Ammon's horn (tissue), 1 donor: Measurements from ENCODE around the gene ACOT7.

Experiments used
- DNase-seq: peaks from one replicate; pipeline ENCODE4 v3.0.0-alpha.2; 2016; ENCODE audit warnings: low spot score

The ACOT7 gene

DNA sequence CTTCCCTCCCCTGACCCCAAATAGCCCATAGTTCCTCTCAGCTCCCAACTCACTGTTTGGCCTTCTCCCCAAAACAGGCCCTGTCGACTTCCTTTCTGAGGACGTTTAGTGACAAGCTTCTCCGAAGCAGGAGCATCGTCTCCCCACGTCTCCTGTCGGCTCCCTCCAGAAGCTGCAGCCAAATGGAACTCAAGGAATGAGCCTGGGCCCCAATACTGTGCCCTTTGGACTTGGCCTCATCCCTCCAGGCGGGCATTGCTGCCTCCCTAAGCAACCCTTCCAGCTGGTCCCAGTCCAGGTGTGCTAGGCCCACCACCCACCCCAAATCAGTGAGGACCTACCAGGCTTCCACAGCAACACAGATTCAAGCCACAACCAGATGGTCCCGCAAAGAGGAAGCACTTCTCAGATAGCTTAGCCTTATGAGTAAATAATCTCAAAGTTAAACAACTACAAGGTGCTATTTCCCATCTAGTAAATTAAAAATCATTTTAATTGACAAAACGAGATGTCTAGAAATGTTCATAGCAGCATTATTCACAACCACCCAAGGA lies 33.0 kb downstream of the ACOT7 start:
- peak; percentile 2 for DNase-seq

GRCh38 chr1:6360117-6360496 lies 33.5 kb downstream of the ACOT7 start:
- no peak for DNase-seq

- no peak for DNase-seq
Observed at GRCh38 chr1:6359216-6360116, 34.1 kb downstream of the ACOT7 start.

DNA sequence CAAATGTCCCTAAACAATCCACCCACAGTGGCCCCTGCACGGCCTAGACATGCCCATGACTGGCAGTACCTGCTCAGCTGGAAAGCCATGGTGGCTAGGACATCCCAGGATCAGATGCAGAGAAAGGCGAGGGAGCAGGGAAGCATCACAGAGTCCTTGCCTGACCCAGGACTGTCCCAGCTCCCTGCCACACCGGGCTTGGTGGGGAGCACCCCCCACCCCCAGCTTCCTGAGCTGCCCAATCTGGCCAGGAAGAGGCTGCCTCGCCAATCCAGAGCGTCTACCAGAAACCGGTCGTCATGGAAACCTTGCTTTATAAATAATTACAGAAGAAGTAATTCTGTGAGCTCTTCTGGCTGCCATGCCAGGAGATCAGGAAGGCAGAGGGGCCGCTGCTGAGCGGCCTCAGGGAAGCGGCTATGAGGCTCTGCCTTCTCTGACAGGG lies 34.8 kb downstream of the ACOT7 start:
- peak; percentile 47 for DNase-seq

DNA sequence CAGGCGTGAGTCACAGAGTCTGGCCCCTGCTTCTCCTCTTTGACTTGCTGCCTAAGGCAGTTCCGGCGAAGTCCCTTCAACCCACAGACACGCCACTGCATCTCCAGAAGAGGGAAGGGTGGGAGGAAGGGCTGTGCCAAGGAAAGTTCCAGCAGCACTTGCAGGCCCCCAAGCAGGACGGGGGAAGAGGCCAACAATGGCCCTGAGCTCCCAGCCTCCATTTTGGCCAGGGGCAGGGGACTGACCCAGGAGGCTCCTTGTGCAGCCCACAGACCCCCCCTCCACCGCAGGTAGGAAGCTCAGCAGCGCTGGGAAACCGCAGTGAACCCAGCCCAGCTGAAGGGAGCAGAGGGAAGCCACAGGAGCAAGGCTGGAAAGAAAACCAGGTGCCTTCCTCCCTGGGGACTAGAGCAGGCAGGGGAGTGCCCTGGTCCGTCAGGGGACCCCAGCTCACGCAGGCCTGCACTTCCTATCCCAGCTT lies 35.4 kb downstream of the ACOT7 start:
- DNase-seq: peak; percentile 2

- no peak for DNase-seq
Observed at GRCh38 chr1:6357243-6357936, 36.2 kb downstream of the ACOT7 start.

GRCh38 chr1:6355621-6356020 lies 37.9 kb downstream of the ACOT7 start:
- no peak for DNase-seq

GRCh38 chr1:6354659-6355317 lies 38.8 kb downstream of the ACOT7 start:
- no peak for DNase-seq

DNA sequence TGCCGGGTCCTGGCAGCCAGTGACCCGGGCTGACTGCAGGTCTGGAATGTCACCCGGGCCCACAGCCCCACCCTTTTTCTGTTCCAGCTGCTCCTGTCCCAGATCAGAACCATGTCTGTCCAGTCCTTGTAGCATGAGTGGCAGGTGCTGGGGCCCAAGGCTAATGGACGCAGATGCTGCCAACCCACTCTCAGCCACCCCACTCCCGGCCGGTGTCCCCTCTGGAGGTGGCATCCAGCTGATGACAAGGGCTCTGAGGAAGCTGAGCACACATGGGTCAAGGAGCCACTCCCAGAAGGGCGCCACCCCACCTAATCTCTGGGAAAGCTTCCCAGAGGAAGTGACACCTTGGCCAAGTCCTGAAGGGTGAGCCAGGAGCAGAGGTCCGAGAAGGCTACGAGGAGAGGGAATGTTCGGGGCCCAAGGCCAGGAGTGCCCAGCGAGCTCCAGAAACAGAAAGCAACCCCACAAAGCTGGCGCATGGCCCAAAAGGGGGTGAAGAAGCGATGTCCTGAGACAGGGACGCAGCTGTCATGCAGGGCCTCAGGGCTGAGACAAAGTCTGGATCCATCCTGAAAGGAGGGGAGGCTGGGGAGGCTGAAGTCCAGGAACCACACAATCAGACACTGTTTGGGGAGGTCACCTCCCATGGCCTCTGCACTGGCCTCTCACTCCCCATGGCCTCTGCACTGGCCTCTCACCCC lies 39.5 kb downstream of the ACOT7 start:
- DNase-seq: no peak

DNA sequence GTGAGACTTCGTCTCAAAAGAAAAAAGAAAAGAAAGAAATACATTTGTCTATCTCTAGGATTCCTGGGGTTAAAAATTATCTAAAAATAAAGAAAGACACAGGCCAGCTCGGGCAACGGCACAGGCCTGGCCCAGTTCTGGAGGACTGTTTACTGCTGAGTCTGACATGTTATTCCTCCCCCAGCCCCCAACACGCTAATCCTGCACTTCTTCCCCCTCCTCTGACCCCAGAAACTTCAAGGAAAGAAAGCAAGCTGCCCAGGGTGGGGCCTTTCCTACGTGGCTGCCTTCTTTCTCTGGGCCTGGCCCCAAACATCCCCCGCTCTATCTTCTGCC lies 40.0 kb downstream of the ACOT7 start:
- no peak for DNase-seq

DNA sequence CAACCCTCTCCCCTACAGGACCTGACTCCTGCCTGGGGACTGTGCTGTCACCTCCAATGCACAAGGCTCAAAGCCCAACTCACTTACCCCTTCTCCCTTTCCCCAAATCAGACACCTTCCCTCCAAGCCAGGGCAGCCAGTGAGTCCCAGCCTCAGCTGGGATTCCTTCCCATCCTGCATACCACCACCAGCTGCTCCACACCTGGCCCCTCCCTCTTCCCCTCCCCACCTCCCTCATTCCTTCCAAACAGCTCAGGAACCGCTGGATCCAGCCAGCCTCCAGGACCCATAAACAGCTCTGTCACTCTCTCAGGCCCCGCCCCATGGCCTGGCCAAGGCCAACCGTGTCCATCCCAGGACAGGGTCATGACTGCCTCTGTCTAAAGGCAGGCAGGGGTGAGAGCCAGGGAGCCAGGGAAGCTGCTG lies 41.4 kb downstream of the ACOT7 start:
- no peak for DNase-seq

- DNase-seq: no peak
Observed at GRCh38 chr1:6351480-6352137, 42.0 kb downstream of the ACOT7 start.

DNA sequence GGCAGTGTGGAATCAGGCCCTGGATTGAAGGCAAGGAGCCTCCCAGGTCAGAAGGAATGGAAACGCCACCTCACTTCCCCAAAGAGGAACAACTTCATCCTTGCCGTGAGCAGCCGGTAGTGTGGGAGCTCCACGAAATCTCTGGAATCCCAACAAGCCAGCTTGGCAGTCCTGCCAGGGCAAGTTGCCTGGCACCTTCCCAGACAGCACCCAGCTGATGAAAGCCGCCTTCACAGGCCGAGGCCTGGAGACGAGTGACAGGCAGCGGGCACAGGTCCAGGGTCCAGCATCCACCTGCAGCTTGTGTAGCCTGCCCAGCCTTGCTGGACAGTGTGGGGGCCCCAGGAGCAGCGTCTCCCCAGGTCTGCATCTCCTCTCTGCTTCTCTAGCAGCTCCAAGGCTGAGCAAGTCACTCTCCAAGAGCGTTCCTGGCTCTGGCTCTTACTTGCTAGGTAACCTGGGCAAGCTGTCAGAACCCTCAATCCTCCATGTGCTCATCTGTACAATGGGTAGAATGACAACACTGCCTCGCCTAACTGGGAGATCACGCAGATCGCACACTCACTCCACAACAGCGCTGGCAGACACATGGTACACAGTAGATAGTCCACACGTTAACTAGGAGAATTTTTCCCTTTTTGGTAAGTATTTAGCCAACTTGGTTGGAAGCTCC lies 43.0 kb downstream of the ACOT7 start:
- DNase-seq: peak; percentile 68

DNA sequence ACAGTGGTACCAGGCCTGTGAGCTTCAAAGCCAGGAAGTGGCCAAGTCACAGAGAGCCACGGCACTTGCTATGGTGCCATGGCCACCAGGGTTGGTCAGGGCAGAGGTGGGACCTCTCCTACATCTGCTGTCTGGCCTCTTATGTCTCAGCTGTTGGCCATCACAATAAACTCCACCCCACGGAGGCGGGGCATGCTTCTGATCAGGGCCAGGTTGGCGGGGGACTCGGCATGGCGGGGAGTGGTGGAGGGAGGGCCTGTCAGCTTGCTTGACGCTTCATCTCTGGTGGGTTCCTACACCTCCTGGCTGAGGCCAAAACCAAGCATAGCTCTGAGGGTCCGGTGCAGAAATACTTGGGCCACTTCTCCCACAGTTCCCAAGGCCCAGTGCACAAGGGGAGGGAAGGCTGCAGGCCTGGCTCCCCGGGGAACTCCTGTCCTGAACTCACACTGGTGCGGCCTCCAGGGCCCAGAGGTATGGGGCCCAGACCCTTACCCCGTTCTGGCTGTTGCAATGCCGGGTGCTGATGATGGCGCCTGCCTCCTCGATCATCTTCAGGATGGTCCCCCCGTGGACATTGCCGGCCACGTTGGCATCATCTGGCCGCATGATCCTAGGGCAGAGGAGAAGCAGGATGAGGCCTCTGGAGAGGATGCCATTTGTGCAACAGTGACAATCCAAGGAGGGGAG lies 44.2 kb downstream of the ACOT7 start:
- DNase-seq: no peak

DNA sequence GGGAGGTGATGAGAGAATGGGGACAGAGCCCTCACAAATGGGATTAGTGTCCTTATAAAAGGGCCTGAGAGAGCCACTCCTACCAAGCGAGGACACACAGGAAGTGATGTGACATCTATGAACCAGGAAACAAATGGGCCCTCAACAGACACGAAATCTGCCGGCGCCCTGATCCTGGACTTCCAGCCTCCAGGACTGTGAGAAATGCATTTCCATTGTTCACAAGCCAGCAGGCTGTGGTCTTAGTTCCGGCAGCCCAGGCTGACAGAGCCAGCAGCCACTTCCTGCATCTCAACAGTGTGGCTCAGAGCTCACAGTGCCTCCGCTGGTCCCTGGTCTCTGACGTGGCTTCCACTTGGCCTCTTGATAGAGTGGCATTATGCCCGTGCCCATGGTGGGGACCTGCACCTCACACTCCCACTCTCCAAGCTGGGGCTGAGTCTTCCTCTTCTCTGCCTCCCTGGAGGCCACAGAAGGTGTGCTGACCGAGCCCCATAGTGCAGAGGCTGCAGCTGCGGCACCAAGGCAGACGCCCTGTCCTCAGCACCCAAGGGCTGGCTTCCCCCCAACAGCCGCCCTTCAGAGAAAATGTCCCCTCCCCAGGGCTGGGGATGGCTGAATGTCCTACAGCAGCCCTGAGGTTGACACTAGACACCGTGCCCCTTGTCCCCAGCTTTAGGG lies 44.9 kb downstream of the ACOT7 start:
- DNase-seq: no peak

- DNase-seq: no peak
Observed at GRCh38 chr1:6347641-6348487, 45.7 kb downstream of the ACOT7 start.

DNA sequence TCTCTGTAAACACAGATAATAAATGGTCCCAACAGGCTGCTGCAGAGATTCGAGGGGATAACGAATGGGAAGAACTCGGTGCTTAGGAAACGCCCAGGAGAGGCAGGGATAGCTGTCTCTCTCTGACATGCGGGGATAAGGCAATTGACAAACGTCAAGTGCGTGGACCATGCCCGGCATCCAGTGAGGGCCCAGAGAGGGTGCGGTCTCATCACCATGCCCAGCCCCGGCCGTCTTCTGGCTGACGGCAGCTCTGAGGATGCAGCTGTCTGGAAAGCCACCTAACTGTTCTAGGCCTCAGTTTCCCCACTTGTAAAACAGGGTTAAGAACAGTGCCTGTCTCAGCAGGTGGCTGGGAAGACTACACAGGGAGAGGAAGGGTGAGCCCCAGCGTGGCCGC lies 48.1 kb downstream of the ACOT7 start:
- no peak for DNase-seq

DNA sequence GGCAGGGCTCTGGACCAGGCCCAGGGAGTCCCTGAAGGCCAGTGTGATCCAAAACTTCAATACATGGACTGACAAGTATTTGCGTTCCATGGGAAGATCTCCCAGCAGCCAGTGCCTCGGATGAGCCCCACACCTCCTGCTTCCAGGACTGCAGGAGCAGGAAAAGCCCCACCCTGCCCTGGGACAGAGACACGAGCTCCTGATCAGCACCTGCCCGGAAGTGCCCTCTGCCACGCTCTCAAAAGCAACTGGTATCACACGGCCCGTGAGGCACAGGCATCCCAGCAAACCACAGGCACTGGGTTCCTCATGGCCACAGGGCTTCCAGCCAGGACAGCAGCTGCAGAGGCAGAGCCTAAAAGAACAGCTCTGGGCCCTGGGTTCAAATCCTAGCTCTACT lies 48.6 kb downstream of the ACOT7 start:
- no peak for DNase-seq
